ENCODE measurements around the gene AP2A1.

- TF ChIP-seq CTCF (IDR thresholded peaks at IDR 0.05) (no peak), POLR2A (IDR thresholded peaks at IDR 0.05) (no peak)
These were observed 78.6 kb downstream of the AP2A1 start for GRCh38 chr19:49845414-49845813.

Data from thyroid gland (tissue), 4 donors.